GM18517 (cell line): ENCODE results near the gene MYO5B.
"Not testable (repeated sequence)": the region's sequence is repeated elsewhere in the genome, so short reads cannot be mapped to it uniquely, and the experiment has no call there.

Experiments
- ATAC-seq: cut with Tn5 transposase; IDR thresholded peaks from one replicate; pipeline ENCODE4 v1.9.1; 2021; ENCODE audit warnings: mild to moderate bottlenecking, moderate library complexity; ENCODE audit not compliant: unreplicated experiment

The MYO5B gene

GRCh38 chr18:49843778-49844625 is 350.9 kb downstream of the MYO5B start:
- ATAC-seq: no peak

- no peak for ATAC-seq
These were observed 351.8 kb downstream of the MYO5B start for GRCh38 chr18:49843131-49843530.

GRCh38 chr18:49842656-49843055 is 352.3 kb downstream of the MYO5B start:
- ATAC-seq: no peak

GRCh38 chr18:49841236-49842217 is 353.4 kb downstream of the MYO5B start:
- no peak for ATAC-seq

GRCh38 chr18:49839012-49839411 is 355.9 kb downstream of the MYO5B start:
- ATAC-seq: no peak

- no peak for ATAC-seq
These were observed 356.6 kb downstream of the MYO5B start for GRCh38 chr18:49838381-49838780.

- ATAC-seq: no peak
These were observed 357.1 kb downstream of the MYO5B start for GRCh38 chr18:49837889-49838288.

- not testable (repeated sequence) for ATAC-seq
These were observed 357.6 kb downstream of the MYO5B start for GRCh38 chr18:49837316-49837835.

GRCh38 chr18:49835405-49835804 is 359.5 kb downstream of the MYO5B start:
- no peak for ATAC-seq

- no peak for ATAC-seq
These were observed 360.7 kb downstream of the MYO5B start for GRCh38 chr18:49834258-49834657.

GRCh38 chr18:49833814-49834213 is 361.1 kb downstream of the MYO5B start:
- no peak for ATAC-seq

- no peak for ATAC-seq
These were observed 362.7 kb downstream of the MYO5B start for GRCh38 chr18:49832221-49832647.

- no peak for ATAC-seq
These were observed 367.0 kb downstream of the MYO5B start for GRCh38 chr18:49827996-49828395.

- no peak for ATAC-seq
These were observed 374.9 kb downstream of the MYO5B start for GRCh38 chr18:49819823-49820671.

- ATAC-seq: no peak
These were observed 375.8 kb downstream of the MYO5B start for GRCh38 chr18:49819071-49819662.

GRCh38 chr18:49817947-49818346 is 377.0 kb downstream of the MYO5B start:
- ATAC-seq: no peak

GRCh38 chr18:49815927-49816326 is 379.0 kb downstream of the MYO5B start:
- ATAC-seq: no peak

- ATAC-seq: peak; percentile 30
These were observed 380.8 kb downstream of the MYO5B start for GRCh38 chr18:49814147-49814499.

- peak; percentile 77 for ATAC-seq
These were observed 381.4 kb downstream of the MYO5B start, which contains the start of gene ACAA2 for GRCh38 chr18:49813319-49814146. Gene ACAA2 (minus strand): TSS chr18:49813533. CDS start chr18:49813484, 49 bp downstream.
